ENCODE results near the gene CSPG4. TPM values are rescaled to one million over a fixed set of nuclear protein-coding genes. Genes with fewer than 3 reads are reported as not detected.

The CSPG4 gene
- total and polyA plus RNA-seq, 12 donors, result 7.4 to 19.8 (median 12.1) TPM

- TF ChIP-seq, protein P1, sequence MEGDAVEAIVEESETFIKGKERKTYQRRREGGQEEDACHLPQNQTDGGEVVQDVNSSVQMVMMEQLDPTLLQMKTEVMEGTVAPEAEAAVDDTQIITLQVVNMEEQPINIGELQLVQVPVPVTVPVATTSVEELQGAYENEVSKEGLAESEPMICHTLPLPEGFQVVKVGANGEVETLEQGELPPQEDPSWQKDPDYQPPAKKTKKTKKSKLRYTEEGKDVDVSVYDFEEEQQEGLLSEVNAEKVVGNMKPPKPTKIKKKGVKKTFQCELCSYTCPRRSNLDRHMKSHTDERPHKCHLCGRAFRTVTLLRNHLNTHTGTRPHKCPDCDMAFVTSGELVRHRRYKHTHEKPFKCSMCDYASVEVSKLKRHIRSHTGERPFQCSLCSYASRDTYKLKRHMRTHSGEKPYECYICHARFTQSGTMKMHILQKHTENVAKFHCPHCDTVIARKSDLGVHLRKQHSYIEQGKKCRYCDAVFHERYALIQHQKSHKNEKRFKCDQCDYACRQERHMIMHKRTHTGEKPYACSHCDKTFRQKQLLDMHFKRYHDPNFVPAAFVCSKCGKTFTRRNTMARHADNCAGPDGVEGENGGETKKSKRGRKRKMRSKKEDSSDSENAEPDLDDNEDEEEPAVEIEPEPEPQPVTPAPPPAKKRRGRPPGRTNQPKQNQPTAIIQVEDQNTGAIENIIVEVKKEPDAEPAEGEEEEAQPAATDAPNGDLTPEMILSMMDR (IDR thresholded peaks at IDR 0.05), result no peak
- no peaks in the 10 kb centered on the region for H3K36me3 ChIP-seq
- no peak overlapping the region for H3K4me3 ChIP-seq
- ATAC-seq (no peak), DNase-seq (no peak)
- no peaks in the 10 kb centered on the region for H3K27me3 ChIP-seq
- WGBS, 2 donors, result 83 to 88% methylated on average over 14 of the region's 14 CpGs
- no peaks in the 10 kb centered on the region for H3K9me3 ChIP-seq
- H3K27ac ChIP-seq, result peak overlapping the region in 2 of 10 donors; percentile 5 to 41
- intact Hi-C loops (cut with DNase I), result no loop called here
- H3K4me1 ChIP-seq, result peaks cover 0 to 39% (median 11%) of the 10 kb centered on the region in 9 donors
Measured at GRCh38 chr15:75721923-75722870, 9.5 kb upstream of the CSPG4 start.

GRCh38 chr15:75721480-75721922 lies 8.9 kb upstream of the CSPG4 start:
- DNase-seq, result no peak
- Histone ChIP-seq H3K36me3 (no peaks in the 10 kb centered on the region), H3K9me3 (no peaks in the 10 kb centered on the region), H3K27me3 (no peaks in the 10 kb centered on the region), H3K4me1 (peaks cover 0 to 43% (median 11%) of the 10 kb centered on the region in 9 donors), H3K4me3 (no peak overlapping the region), H3K27ac (no peak overlapping the region)
- WGBS, 2 donors, result 86 to 92% methylated on average over 12 of the region's 12 CpGs
- ATAC-seq, result no peak
- intact Hi-C loops (cut with DNase I), result no loop called here
- TF ChIP-seq, protein P1 (IDR thresholded peaks at IDR 0.05), result no peak

GRCh38 chr15:75720787-75721479 lies 8.3 kb upstream of the CSPG4 start:
- Histone ChIP-seq H3K4me3 (no peak overlapping the region), H3K4me1 (peaks cover 0 to 41% (median 11%) of the 10 kb centered on the region in 9 donors), H3K36me3 (no peaks in the 10 kb centered on the region), H3K27ac (no peak overlapping the region), H3K27me3 (no peaks in the 10 kb centered on the region), H3K9me3 (no peaks in the 10 kb centered on the region)
- 44 to 55% methylated on average over 10 of the region's 10 CpGs for WGBS, 2 donors
- TF ChIP-seq, protein P1 (IDR thresholded peaks at IDR 0.05), result peak in 7 of 9 donors; percentile 22 to 50 (median 37)
- intact Hi-C loops (cut with DNase I), result no loop called here
- DNase-seq, result peak in 1 of 2 donors; percentile 56
- peak in 1 of 8 donors; percentile 22 for ATAC-seq

GRCh38 chr15:75720297-75720696 lies 7.6 kb upstream of the CSPG4 start:
- intact Hi-C loops (cut with DNase I), result no loop called here
- Histone ChIP-seq H3K4me1 (peaks cover 0 to 37% (median 11%) of the 10 kb centered on the region in 9 donors), H3K27ac (no peak overlapping the region), H3K36me3 (no peaks in the 10 kb centered on the region), H3K9me3 (no peaks in the 10 kb centered on the region), H3K4me3 (no peak overlapping the region), H3K27me3 (no peaks in the 10 kb centered on the region)
- 93 to 95% methylated on average over 7 of the region's 7 CpGs for WGBS, 2 donors
- DNase-seq (no peak), ATAC-seq (no peak)
- TF ChIP-seq, protein P1 (IDR thresholded peaks at IDR 0.05), result no peak

Data from heart right ventricle (tissue), 16 donors.